ENCODE results near the gene ABCA6. TPM values are rescaled to one million over a fixed set of nuclear protein-coding genes. Genes with fewer than 3 reads are reported as not detected.
A peak's percentile ranks its signal among the peaks of the same experiment; 100 is the strongest.
"Not testable (repeated sequence)": the region's sequence is repeated elsewhere in the genome, so short reads cannot be mapped to it uniquely, and the experiment has no call there.

Gene ABCA6
- total and polyA plus RNA-seq, 3 donors from 2014 or later: 3.1 to 16.4 (median 13.8) TPM

DNA sequence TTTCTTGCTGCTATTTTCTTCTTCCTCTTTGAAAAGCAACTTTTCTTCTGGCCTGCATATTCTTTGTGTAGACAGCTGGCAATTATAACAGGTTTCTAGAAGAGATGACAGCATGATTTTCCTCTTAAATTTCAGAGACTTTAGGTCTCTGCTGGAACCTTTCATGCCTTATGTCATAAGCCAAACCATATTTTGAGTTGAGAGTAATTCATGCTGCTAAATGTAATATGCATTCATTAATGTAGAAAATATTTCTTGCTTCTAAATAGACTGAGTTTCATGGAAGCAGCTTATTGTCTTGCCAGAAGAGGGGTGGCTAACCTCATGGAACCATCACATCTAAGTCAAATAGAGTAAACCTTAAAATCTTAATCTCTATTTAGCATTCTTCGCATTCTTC is 55.1 kb downstream of the ABCA6 start:
- no peaks in the 10 kb centered on the region for H3K36me3 ChIP-seq (ENCODE audit: low read depth, missing control alignments)

GRCh38 chr17:69084911-69085310 is 56.8 kb downstream of the ABCA6 start:
- WGBS, 2 donors: 64 to 68% methylated on average over 13 of the region's 13 CpGs
- no peak for TF ChIP-seq POLR2A (IDR thresholded peaks at IDR 0.05)
- TF ChIP-seq, protein P1, sequence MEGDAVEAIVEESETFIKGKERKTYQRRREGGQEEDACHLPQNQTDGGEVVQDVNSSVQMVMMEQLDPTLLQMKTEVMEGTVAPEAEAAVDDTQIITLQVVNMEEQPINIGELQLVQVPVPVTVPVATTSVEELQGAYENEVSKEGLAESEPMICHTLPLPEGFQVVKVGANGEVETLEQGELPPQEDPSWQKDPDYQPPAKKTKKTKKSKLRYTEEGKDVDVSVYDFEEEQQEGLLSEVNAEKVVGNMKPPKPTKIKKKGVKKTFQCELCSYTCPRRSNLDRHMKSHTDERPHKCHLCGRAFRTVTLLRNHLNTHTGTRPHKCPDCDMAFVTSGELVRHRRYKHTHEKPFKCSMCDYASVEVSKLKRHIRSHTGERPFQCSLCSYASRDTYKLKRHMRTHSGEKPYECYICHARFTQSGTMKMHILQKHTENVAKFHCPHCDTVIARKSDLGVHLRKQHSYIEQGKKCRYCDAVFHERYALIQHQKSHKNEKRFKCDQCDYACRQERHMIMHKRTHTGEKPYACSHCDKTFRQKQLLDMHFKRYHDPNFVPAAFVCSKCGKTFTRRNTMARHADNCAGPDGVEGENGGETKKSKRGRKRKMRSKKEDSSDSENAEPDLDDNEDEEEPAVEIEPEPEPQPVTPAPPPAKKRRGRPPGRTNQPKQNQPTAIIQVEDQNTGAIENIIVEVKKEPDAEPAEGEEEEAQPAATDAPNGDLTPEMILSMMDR (IDR thresholded peaks at IDR 0.05): peak in 2 of 3 experiments; percentile 18 to 49

More for the DNA sequence above, 55.1 kb downstream of the ABCA6 start:
- intact Hi-C loops (cut with DNase I; ENCODE audit: low total_unique reads): no loop called here
- H3K4me3 ChIP-seq: no peak overlapping the region
- 98 to 100% methylated on average over 1 of the region's 1 CpG for WGBS, 2 donors
- no peaks in the 10 kb centered on the region for H3K9me3 ChIP-seq
- no peak for TF ChIP-seq POLR2A (IDR thresholded peaks at IDR 0.05)
- TF ChIP-seq, protein P1 (IDR thresholded peaks at IDR 0.05): no peak
- DNase-seq: no peak
- H3K27ac ChIP-seq: no peak overlapping the region
- H3K27me3 ChIP-seq: no peaks in the 10 kb centered on the region
- no peaks in the 10 kb centered on the region for H3K4me1 ChIP-seq

GRCh38 chr17:69082696-69083095 is 59.0 kb downstream of the ABCA6 start:
- DNase-seq: no peak
- H3K27ac ChIP-seq: no peak overlapping the region
- H3K36me3 ChIP-seq (ENCODE audit: low read depth, missing control alignments): no peaks in the 10 kb centered on the region
- H3K27me3 ChIP-seq: no peaks in the 10 kb centered on the region
- H3K4me1 ChIP-seq: no peaks in the 10 kb centered on the region
- H3K4me3 ChIP-seq: no peak overlapping the region
- 90 to 96% methylated on average over 2 of the region's 2 CpGs for WGBS, 2 donors
- intact Hi-C loops (cut with DNase I; ENCODE audit: low total_unique reads): no loop called here
- TF ChIP-seq, protein P1 (IDR thresholded peaks at IDR 0.05): no peak
- TF ChIP-seq POLR2A (IDR thresholded peaks at IDR 0.05): no peak
- no peaks in the 10 kb centered on the region for H3K9me3 ChIP-seq

More at GRCh38 chr17:69084911-69085310, 56.8 kb downstream of the ABCA6 start:
- no peak overlapping the region for H3K4me3 ChIP-seq
- no peak overlapping the region for H3K27ac ChIP-seq
- H3K9me3 ChIP-seq: no peaks in the 10 kb centered on the region
- no peaks in the 10 kb centered on the region for H3K4me1 ChIP-seq
- H3K36me3 ChIP-seq (ENCODE audit: low read depth, missing control alignments): no peaks in the 10 kb centered on the region
- intact Hi-C loops (cut with DNase I; ENCODE audit: low total_unique reads): no loop called here
- no peak for DNase-seq
- no peaks in the 10 kb centered on the region for H3K27me3 ChIP-seq

DNA sequence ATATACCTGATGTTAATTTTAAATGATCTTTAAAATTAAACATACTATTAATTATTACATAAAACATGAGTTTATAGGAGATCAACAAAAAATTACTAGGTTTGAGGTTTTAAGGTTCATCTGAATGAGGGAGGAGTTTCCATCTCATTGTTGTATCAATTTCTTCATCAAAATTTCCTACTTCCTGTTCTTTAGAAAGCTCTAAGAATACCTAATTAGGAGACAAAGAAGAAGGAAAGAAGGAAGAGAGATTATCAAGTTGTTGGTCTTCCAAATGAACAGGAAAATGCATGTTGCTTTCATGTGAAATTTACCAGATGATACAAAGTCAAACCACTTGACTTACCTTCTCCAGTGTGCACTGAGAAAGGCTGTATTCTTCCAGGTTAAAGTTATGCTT is 62.8 kb downstream of the ABCA6 start:
- no peaks in the 10 kb centered on the region for H3K36me3 ChIP-seq (ENCODE audit: low read depth, missing control alignments)
- no peak for TF ChIP-seq POLR2A (IDR thresholded peaks at IDR 0.05)
- TF ChIP-seq, protein P1 (IDR thresholded peaks at IDR 0.05): no peak
- intact Hi-C loops (cut with DNase I; ENCODE audit: low total_unique reads): no loop called here

DNA sequence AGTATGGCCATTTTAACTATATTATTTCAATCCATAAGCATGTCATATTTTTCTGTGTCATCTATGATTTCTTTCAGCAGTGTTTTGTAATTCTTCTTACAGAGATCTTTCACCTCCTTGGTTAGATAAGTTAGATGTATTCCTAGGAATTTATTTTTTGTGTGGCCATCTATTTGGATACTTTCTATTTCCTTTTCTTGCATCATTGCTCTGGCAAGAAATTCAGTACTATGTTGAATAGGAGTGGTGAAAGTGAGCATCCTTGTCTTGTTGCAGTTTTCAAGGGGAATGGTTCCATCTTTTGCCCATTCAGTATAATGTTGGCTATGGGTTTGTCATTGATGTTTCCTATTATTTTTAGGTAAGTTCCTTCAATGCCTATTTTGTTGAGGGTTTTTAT is 65.9 kb downstream of the ABCA6 start:
- no peaks in the 10 kb centered on the region for H3K9me3 ChIP-seq
- no peaks in the 10 kb centered on the region for H3K4me1 ChIP-seq
- no peaks in the 10 kb centered on the region for H3K27me3 ChIP-seq
- intact Hi-C loops (cut with DNase I; ENCODE audit: low total_unique reads): no loop called here
- no peak overlapping the region for H3K27ac ChIP-seq
- DNase-seq: no peak
- no peaks in the 10 kb centered on the region for H3K36me3 ChIP-seq (ENCODE audit: low read depth, missing control alignments)
- no peak for TF ChIP-seq POLR2A (IDR thresholded peaks at IDR 0.05)
- TF ChIP-seq, protein P1 (IDR thresholded peaks at IDR 0.05): no peak
- no peak overlapping the region for H3K4me3 ChIP-seq

More for the DNA sequence above, 62.8 kb downstream of the ABCA6 start:
- H3K4me3 ChIP-seq: no peak overlapping the region
- no peak overlapping the region for H3K27ac ChIP-seq
- DNase-seq: no peak
- no peaks in the 10 kb centered on the region for H3K4me1 ChIP-seq
- H3K9me3 ChIP-seq: no peaks in the 10 kb centered on the region
- no peaks in the 10 kb centered on the region for H3K27me3 ChIP-seq

GRCh38 chr17:69073392-69073791 is 68.3 kb downstream of the ABCA6 start:
- H3K4me3 ChIP-seq; H3K36me3 ChIP-seq (ENCODE audit: low read depth, missing control alignments); H3K27ac ChIP-seq; H3K9me3 ChIP-seq; DNase-seq; intact Hi-C loops (cut with DNase I; ENCODE audit: low total_unique reads); H3K27me3 ChIP-seq; H3K4me1 ChIP-seq: not testable (repeated sequence)

GRCh38 chr17:69072803-69073256 is 68.9 kb downstream of the ABCA6 start:
- H3K27me3 ChIP-seq; H3K27ac ChIP-seq; DNase-seq; H3K36me3 ChIP-seq (ENCODE audit: low read depth, missing control alignments); intact Hi-C loops (cut with DNase I; ENCODE audit: low total_unique reads); H3K4me3 ChIP-seq; H3K9me3 ChIP-seq; H3K4me1 ChIP-seq: not testable (repeated sequence)
- WGBS, 2 donors: 91 to 92% methylated on average over 1 of the region's 1 CpG

- H3K4me1 ChIP-seq; DNase-seq; H3K27ac ChIP-seq; intact Hi-C loops (cut with DNase I; ENCODE audit: low total_unique reads); H3K27me3 ChIP-seq; H3K4me3 ChIP-seq; H3K9me3 ChIP-seq; H3K36me3 ChIP-seq (ENCODE audit: low read depth, missing control alignments): not testable (repeated sequence)
- 93 to 96% methylated on average over 4 of the region's 4 CpGs for WGBS, 2 donors
Observed at GRCh38 chr17:69071233-69071586, 70.5 kb downstream of the ABCA6 start.

All from testis (tissue), 3 donors.